ENCODE data around the gene PLXNA4.
"Not testable (repeated sequence)": the region's sequence is repeated elsewhere in the genome, so short reads cannot be mapped to it uniquely, and the experiment has no call there.

DNA sequence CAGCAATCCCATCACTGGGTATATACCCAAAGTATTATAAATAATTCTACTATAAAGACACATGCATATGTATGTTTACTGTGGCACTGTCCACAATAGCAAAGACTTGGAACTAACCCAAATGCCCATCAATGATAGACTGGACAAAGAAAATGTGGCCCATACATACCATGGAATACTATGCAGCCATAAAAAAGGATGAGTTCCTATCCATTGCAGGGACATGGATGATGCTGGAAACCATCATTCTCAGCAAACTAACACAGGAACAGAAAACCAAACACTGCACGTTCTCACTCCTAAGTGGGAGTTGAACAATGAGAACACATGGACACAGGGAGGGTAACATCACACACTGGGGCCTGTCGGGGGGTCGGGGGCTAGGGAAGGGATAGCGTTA, 186.2 kb downstream of the PLXNA4 start:
- TF ChIP-seq, protein P1, sequence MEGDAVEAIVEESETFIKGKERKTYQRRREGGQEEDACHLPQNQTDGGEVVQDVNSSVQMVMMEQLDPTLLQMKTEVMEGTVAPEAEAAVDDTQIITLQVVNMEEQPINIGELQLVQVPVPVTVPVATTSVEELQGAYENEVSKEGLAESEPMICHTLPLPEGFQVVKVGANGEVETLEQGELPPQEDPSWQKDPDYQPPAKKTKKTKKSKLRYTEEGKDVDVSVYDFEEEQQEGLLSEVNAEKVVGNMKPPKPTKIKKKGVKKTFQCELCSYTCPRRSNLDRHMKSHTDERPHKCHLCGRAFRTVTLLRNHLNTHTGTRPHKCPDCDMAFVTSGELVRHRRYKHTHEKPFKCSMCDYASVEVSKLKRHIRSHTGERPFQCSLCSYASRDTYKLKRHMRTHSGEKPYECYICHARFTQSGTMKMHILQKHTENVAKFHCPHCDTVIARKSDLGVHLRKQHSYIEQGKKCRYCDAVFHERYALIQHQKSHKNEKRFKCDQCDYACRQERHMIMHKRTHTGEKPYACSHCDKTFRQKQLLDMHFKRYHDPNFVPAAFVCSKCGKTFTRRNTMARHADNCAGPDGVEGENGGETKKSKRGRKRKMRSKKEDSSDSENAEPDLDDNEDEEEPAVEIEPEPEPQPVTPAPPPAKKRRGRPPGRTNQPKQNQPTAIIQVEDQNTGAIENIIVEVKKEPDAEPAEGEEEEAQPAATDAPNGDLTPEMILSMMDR (IDR thresholded peaks at IDR 0.05) = not testable (repeated sequence)
- TF ChIP-seq ZNF317 (CRISPR knock-in tag; IDR thresholded peaks at IDR 0.05; ENCODE audit: borderline replicate concordance, low read depth); USF1 (CRISPR knock-in tag; IDR thresholded peaks at IDR 0.05); KAT7 (CRISPR knock-in tag; IDR thresholded peaks at IDR 0.05; ENCODE audit: borderline replicate concordance); ATF3 (CRISPR knock-in tag; conservative IDR thresholded peaks at IDR 0.05); MYBL2 (CRISPR knock-in tag; IDR thresholded peaks at IDR 0.05); NR1H2 (CRISPR knock-in tag; IDR thresholded peaks at IDR 0.05); TP53 (CRISPR knock-in tag; IDR thresholded peaks at IDR 0.05); ELF4 (CRISPR knock-in tag; IDR thresholded peaks at IDR 0.05; ENCODE audit: low read depth); AFF4 (CRISPR knock-in tag; IDR thresholded peaks at IDR 0.05; ENCODE audit: borderline replicate concordance): not testable (repeated sequence)
- TF ChIP-seq, protein P2, sequence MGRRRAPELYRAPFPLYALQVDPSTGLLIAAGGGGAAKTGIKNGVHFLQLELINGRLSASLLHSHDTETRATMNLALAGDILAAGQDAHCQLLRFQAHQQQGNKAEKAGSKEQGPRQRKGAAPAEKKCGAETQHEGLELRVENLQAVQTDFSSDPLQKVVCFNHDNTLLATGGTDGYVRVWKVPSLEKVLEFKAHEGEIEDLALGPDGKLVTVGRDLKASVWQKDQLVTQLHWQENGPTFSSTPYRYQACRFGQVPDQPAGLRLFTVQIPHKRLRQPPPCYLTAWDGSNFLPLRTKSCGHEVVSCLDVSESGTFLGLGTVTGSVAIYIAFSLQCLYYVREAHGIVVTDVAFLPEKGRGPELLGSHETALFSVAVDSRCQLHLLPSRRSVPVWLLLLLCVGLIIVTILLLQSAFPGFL (CRISPR knock-in tag; IDR thresholded peaks at IDR 0.05; ENCODE audit: borderline replicate concordance) = not testable (repeated sequence)
- TF ChIP-seq, protein P3, sequence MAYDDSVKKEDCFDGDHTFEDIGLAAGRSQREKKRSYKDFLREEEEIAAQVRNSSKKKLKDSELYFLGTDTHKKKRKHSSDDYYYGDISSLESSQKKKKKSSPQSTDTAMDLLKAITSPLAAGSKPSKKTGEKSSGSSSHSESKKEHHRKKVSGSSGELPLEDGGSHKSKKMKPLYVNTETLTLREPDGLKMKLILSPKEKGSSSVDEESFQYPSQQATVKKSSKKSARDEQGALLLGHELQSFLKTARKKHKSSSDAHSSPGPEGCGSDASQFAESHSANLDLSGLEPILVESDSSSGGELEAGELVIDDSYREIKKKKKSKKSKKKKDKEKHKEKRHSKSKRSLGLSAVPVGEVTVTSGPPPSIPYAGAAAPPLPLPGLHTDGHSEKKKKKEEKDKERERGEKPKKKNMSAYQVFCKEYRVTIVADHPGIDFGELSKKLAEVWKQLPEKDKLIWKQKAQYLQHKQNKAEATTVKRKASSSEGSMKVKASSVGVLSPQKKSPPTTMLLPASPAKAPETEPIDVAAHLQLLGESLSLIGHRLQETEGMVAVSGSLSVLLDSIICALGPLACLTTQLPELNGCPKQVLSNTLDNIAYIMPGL (CRISPR knock-in tag; IDR thresholded peaks at IDR 0.05) = not testable (repeated sequence)
- TF ChIP-seq, protein P4, sequence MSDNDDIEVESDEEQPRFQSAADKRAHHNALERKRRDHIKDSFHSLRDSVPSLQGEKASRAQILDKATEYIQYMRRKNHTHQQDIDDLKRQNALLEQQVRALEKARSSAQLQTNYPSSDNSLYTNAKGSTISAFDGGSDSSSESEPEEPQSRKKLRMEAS (CRISPR knock-in tag; IDR thresholded peaks at IDR 0.05) = not testable (repeated sequence)

Measured in WTC11 (cell line).